ENCODE results near the gene ATXN2L.

ATXN2L gene

GRCh38 chr16:28846933-28847273 lies 24.1 kb downstream of the ATXN2L start:
- Histone ChIP-seq H2AFZ (ENCODE audit: low read length) (no peak overlapping the region), H3K79me2 (ENCODE audit: insufficient read depth, low read length) (peaks cover 11% of the 10 kb centered on the region; the same call in 1 of the 2 replicates), H3K4me2 (ENCODE audit: low read length) (peak overlapping the region; percentile 97), H3K4me3 (ENCODE audit: low read depth, low read length, poor library complexity, severe bottlenecking) (peak overlapping the region; percentile 98), H3K9ac (ENCODE audit: low read length) (peak overlapping the region; percentile 85), H3K9me3 (ENCODE audit: low read length) (no peaks in the 10 kb centered on the region), H3K4me1 (ENCODE audit: insufficient read depth, low read length, severe bottlenecking) (peaks cover 21% of the 10 kb centered on the region), H3K36me3 (ENCODE audit: insufficient read depth, low read length) (peaks cover 38% of the 10 kb centered on the region), H3K27me3 (ENCODE audit: insufficient read depth, low read length) (no peaks in the 10 kb centered on the region), H3K27ac (ENCODE audit: low read depth, low read length, poor library complexity, severe bottlenecking) (peak overlapping the region; percentile 37), H4K20me1 (ENCODE audit: insufficient read depth, low read length) (no peaks in the 10 kb centered on the region), H3K9me2 (ENCODE audit: low read depth, low read length) (no peaks in the 10 kb centered on the region), H3F3A (ENCODE audit: insufficient read depth, low read length) (no peaks in the 10 kb centered on the region)
- TF ChIP-seq CTCF (IDR thresholded peaks at IDR 0.05; ENCODE audit: low read length): no peak
- no peak for TF ChIP-seq EZH2 (IDR thresholded peaks at IDR 0.05; ENCODE audit: borderline replicate concordance, low read length)

GRCh38 chr16:28858421-28858820 lies 35.6 kb downstream of the ATXN2L start:
- H3K4me2 ChIP-seq (ENCODE audit: low read length): no peak overlapping the region
- no peak overlapping the region for H2AFZ ChIP-seq (ENCODE audit: low read length)
- peaks cover 5% of the 10 kb centered on the region; the same call in 1 of the 2 replicates for H3K36me3 ChIP-seq (ENCODE audit: insufficient read depth, low read length)

GRCh38 chr16:28859326-28859725 lies 36.5 kb downstream of the ATXN2L start:
- no peak overlapping the region for H3K4me3 ChIP-seq (ENCODE audit: low read depth, low read length, poor library complexity, severe bottlenecking)
- no peaks in the 10 kb centered on the region for H3K27me3 ChIP-seq (ENCODE audit: insufficient read depth, low read length)
- H3K9me2 ChIP-seq (ENCODE audit: low read depth, low read length): no peaks in the 10 kb centered on the region
- H3F3A ChIP-seq (ENCODE audit: insufficient read depth, low read length): no peaks in the 10 kb centered on the region
- peak overlapping the region; percentile 25 for H3K27ac ChIP-seq (ENCODE audit: low read depth, low read length, poor library complexity, severe bottlenecking)
- H3K4me1 ChIP-seq (ENCODE audit: insufficient read depth, low read length, severe bottlenecking): peaks cover 11% of the 10 kb centered on the region
- no peaks in the 10 kb centered on the region for H3K9me3 ChIP-seq (ENCODE audit: low read length)
- no peak overlapping the region for H3K4me2 ChIP-seq (ENCODE audit: low read length)
- no peak overlapping the region for H2AFZ ChIP-seq (ENCODE audit: low read length)
- H3K36me3 ChIP-seq (ENCODE audit: insufficient read depth, low read length): peaks cover 5% of the 10 kb centered on the region; the same call in 1 of the 2 replicates
- H3K9ac ChIP-seq (ENCODE audit: low read length): no peak overlapping the region
- peaks cover 2% of the 10 kb centered on the region; the same call in 1 of the 2 replicates for H3K79me2 ChIP-seq (ENCODE audit: insufficient read depth, low read length)
- H4K20me1 ChIP-seq (ENCODE audit: insufficient read depth, low read length): no peaks in the 10 kb centered on the region
- TF ChIP-seq EZH2 (IDR thresholded peaks at IDR 0.05; ENCODE audit: borderline replicate concordance, low read length): no peak
- no peak for TF ChIP-seq CTCF (IDR thresholded peaks at IDR 0.05; ENCODE audit: low read length)

More at GRCh38 chr16:28858421-28858820, 35.6 kb downstream of the ATXN2L start:
- Histone ChIP-seq H3F3A (ENCODE audit: insufficient read depth, low read length) (no peaks in the 10 kb centered on the region), H3K4me3 (ENCODE audit: low read depth, low read length, poor library complexity, severe bottlenecking) (no peak overlapping the region), H3K9me2 (ENCODE audit: low read depth, low read length) (no peaks in the 10 kb centered on the region), H3K9ac (ENCODE audit: low read length) (no peak overlapping the region), H4K20me1 (ENCODE audit: insufficient read depth, low read length) (no peaks in the 10 kb centered on the region), H3K27ac (ENCODE audit: low read depth, low read length, poor library complexity, severe bottlenecking) (no peak overlapping the region), H3K79me2 (ENCODE audit: insufficient read depth, low read length) (no peaks in the 10 kb centered on the region), H3K27me3 (ENCODE audit: insufficient read depth, low read length) (no peaks in the 10 kb centered on the region), H3K4me1 (ENCODE audit: insufficient read depth, low read length, severe bottlenecking) (peaks cover 9% of the 10 kb centered on the region), H3K9me3 (ENCODE audit: low read length) (no peaks in the 10 kb centered on the region)
- TF ChIP-seq EZH2 (IDR thresholded peaks at IDR 0.05; ENCODE audit: borderline replicate concordance, low read length) (no peak), CTCF (IDR thresholded peaks at IDR 0.05; ENCODE audit: low read length) (no peak)

Measured in OCI-LY1 (cell line).